IPS-18c (cell line): ENCODE measurements around the gene ZSCAN10.
"Not testable (repeated sequence)": the region's sequence is repeated elsewhere in the genome, so short reads cannot be mapped to it uniquely, and the experiment has no call there.

ENCODE experiments used
- H3K4me3 ChIP-seq: 2 replicates; pipeline ENCODE4 v1.7.0; 2013; ENCODE audit warnings: low read depth, mild to moderate bottlenecking, low read length, moderate library complexity; ENCODE audit not compliant: insufficient read depth
- H3K9me3 ChIP-seq: one replicate; pipeline ENCODE4 v1.6.1; 2013; ENCODE audit warnings: mild to moderate bottlenecking, low read length, moderate library complexity; ENCODE audit not compliant: control insufficient read depth, insufficient read depth

Gene ZSCAN10

GRCh38 chr16:3059723-3060242 lies 39.3 kb downstream of the ZSCAN10 start:
- Histone ChIP-seq H3K4me3 (peak overlapping the region; percentile 79; the same call in 1 of the 2 replicates), H3K9me3 (no peaks in the 10 kb centered on the region)

- peak overlapping the region; percentile 79 for H3K4me3 ChIP-seq
Measured at GRCh38 chr16:3059041-3059722, 39.9 kb downstream of the ZSCAN10 start.

GRCh38 chr16:3058139-3059030 lies 40.7 kb downstream of the ZSCAN10 start:
- Histone ChIP-seq H3K4me3 (peak overlapping the region; percentile 79), H3K9me3 (no peaks in the 10 kb centered on the region)

More at GRCh38 chr16:3059041-3059722, 39.9 kb downstream of the ZSCAN10 start:
- H3K9me3 ChIP-seq, result no peaks in the 10 kb centered on the region

GRCh38 chr16:3057181-3058138 lies 41.6 kb downstream of the ZSCAN10 start:
- Histone ChIP-seq H3K4me3 (peak overlapping the region; percentile 79), H3K9me3 (no peaks in the 10 kb centered on the region)

- H3K9me3 ChIP-seq, result no peaks in the 10 kb centered on the region
- no peak overlapping the region for H3K4me3 ChIP-seq
Measured at GRCh38 chr16:3056336-3057180, 42.5 kb downstream of the ZSCAN10 start.

- not testable (repeated sequence) for H3K9me3 ChIP-seq, H3K4me3 ChIP-seq
Measured at GRCh38 chr16:3055734-3056115, 43.4 kb downstream of the ZSCAN10 start.

GRCh38 chr16:3054965-3055733 lies 43.9 kb downstream of the ZSCAN10 start:
- H3K9me3 ChIP-seq, result no peaks in the 10 kb centered on the region
- no peak overlapping the region for H3K4me3 ChIP-seq

- H3K9me3 ChIP-seq, H3K4me3 ChIP-seq: not testable (repeated sequence)
Measured at GRCh38 chr16:3053330-3053710, 45.8 kb downstream of the ZSCAN10 start.

- not testable (repeated sequence) for H3K9me3 ChIP-seq, H3K4me3 ChIP-seq
Measured at GRCh38 chr16:3052571-3053329, 46.3 kb downstream of the ZSCAN10 start.

GRCh38 chr16:3051494-3051893 lies 47.6 kb downstream of the ZSCAN10 start:
- Histone ChIP-seq H3K4me3 (no peak overlapping the region), H3K9me3 (no peaks in the 10 kb centered on the region)

GRCh38 chr16:3051009-3051408 lies 48.1 kb downstream of the ZSCAN10 start:
- no peaks in the 10 kb centered on the region for H3K9me3 ChIP-seq
- no peak overlapping the region for H3K4me3 ChIP-seq

GRCh38 chr16:3050487-3050886 lies 48.6 kb downstream of the ZSCAN10 start:
- H3K4me3 ChIP-seq, result no peak overlapping the region

GRCh38 chr16:3049921-3050481 lies 49.1 kb downstream of the ZSCAN10 start:
- no peak overlapping the region for H3K4me3 ChIP-seq
- no peaks in the 10 kb centered on the region for H3K9me3 ChIP-seq

More at GRCh38 chr16:3050487-3050886, 48.6 kb downstream of the ZSCAN10 start:
- no peaks in the 10 kb centered on the region for H3K9me3 ChIP-seq

- H3K4me3 ChIP-seq, result peak overlapping the region; percentile 71
- no peaks in the 10 kb centered on the region for H3K9me3 ChIP-seq
Measured at GRCh38 chr16:3047387-3047720, 51.7 kb downstream of the ZSCAN10 start.
